Measurements from ENCODE around the gene BORCS5.

BORCS5 gene

GRCh38 chr12:12474471-12474928 is 117.6 kb downstream of the BORCS5 start:
- Histone ChIP-seq H2AFZ (ENCODE audit: low read depth, low read length, severe bottlenecking) (no peak overlapping the region), H3K9ac (ENCODE audit: low read length) (no peak overlapping the region), H3K79me2 (ENCODE audit: insufficient read depth, low read length) (no peaks in the 10 kb centered on the region), H3F3A (ENCODE audit: insufficient read depth) (no peaks in the 10 kb centered on the region), H3K4me3 (ENCODE audit: insufficient read depth, low read length, poor library complexity, severe bottlenecking) (no peak overlapping the region), H3K9me2 (replicated peaks; ENCODE audit: insufficient read depth, low read length) (no peaks in the 10 kb centered on the region), H4K20me1 (ENCODE audit: low read depth, low read length) (no peaks in the 10 kb centered on the region), H3K27ac (ENCODE audit: low read depth, low read length) (no peak overlapping the region), H3K4me2 (ENCODE audit: low read depth, low read length, poor library complexity, severe bottlenecking) (no peak overlapping the region), H3K36me3 (ENCODE audit: low read length) (no peaks in the 10 kb centered on the region), H3K27me3 (ENCODE audit: low read length) (no peaks in the 10 kb centered on the region), H3K9me3 (ENCODE audit: insufficient read depth, low read length) (no peaks in the 10 kb centered on the region)
- TF ChIP-seq CTCF (IDR thresholded peaks at IDR 0.05; ENCODE audit: insufficient read depth, low read length, poor library complexity, severe bottlenecking) (no peak), EZH2phosphoT487 (conservative IDR thresholded peaks at IDR 0.05; ENCODE audit: low read length) (no peak)

GRCh38 chr12:12474931-12475795 is 118.3 kb downstream of the BORCS5 start:
- no peak overlapping the region for H3K4me2 ChIP-seq (ENCODE audit: low read depth, low read length, poor library complexity, severe bottlenecking)
- no peaks in the 10 kb centered on the region for H3K9me3 ChIP-seq (ENCODE audit: insufficient read depth, low read length)
- no peaks in the 10 kb centered on the region for H3K36me3 ChIP-seq (ENCODE audit: low read length)

GRCh38 chr12:12476857-12477531 is 120.1 kb downstream of the BORCS5 start:
- Histone ChIP-seq H3K27ac (ENCODE audit: low read depth, low read length) (no peak overlapping the region), H3K36me3 (ENCODE audit: low read length) (no peaks in the 10 kb centered on the region), H3K27me3 (ENCODE audit: low read length) (no peaks in the 10 kb centered on the region), H3K9me3 (ENCODE audit: insufficient read depth, low read length) (no peaks in the 10 kb centered on the region), H2AFZ (ENCODE audit: low read depth, low read length, severe bottlenecking) (no peak overlapping the region), H3K9me2 (replicated peaks; ENCODE audit: insufficient read depth, low read length) (no peaks in the 10 kb centered on the region), H3K4me3 (ENCODE audit: insufficient read depth, low read length, poor library complexity, severe bottlenecking) (no peak overlapping the region), H4K20me1 (ENCODE audit: low read depth, low read length) (no peaks in the 10 kb centered on the region), H3K4me2 (ENCODE audit: low read depth, low read length, poor library complexity, severe bottlenecking) (no peak overlapping the region), H3K79me2 (ENCODE audit: insufficient read depth, low read length) (no peaks in the 10 kb centered on the region), H3F3A (ENCODE audit: insufficient read depth) (no peaks in the 10 kb centered on the region), H3K9ac (ENCODE audit: low read length) (no peak overlapping the region)
- TF ChIP-seq CTCF (IDR thresholded peaks at IDR 0.05; ENCODE audit: insufficient read depth, low read length, poor library complexity, severe bottlenecking) (no peak), EZH2phosphoT487 (conservative IDR thresholded peaks at IDR 0.05; ENCODE audit: low read length) (no peak)

More at GRCh38 chr12:12474931-12475795, 118.3 kb downstream of the BORCS5 start:
- H3K27me3 ChIP-seq (ENCODE audit: low read length) = no peaks in the 10 kb centered on the region
- H2AFZ ChIP-seq (ENCODE audit: low read depth, low read length, severe bottlenecking) = no peak overlapping the region
- H4K20me1 ChIP-seq (ENCODE audit: low read depth, low read length) = no peaks in the 10 kb centered on the region
- no peaks in the 10 kb centered on the region for H3K9me2 ChIP-seq (replicated peaks; ENCODE audit: insufficient read depth, low read length)
- no peak for TF ChIP-seq EZH2phosphoT487 (conservative IDR thresholded peaks at IDR 0.05; ENCODE audit: low read length)
- TF ChIP-seq CTCF (IDR thresholded peaks at IDR 0.05; ENCODE audit: insufficient read depth, low read length, poor library complexity, severe bottlenecking) = no peak
- no peaks in the 10 kb centered on the region for H3F3A ChIP-seq (ENCODE audit: insufficient read depth)
- H3K27ac ChIP-seq (ENCODE audit: low read depth, low read length) = no peak overlapping the region
- H3K9ac ChIP-seq (ENCODE audit: low read length) = no peak overlapping the region
- H3K4me3 ChIP-seq (ENCODE audit: insufficient read depth, low read length, poor library complexity, severe bottlenecking) = no peak overlapping the region
- no peaks in the 10 kb centered on the region for H3K79me2 ChIP-seq (ENCODE audit: insufficient read depth, low read length)
